ENCODE data around the gene RAB14. TPM values are rescaled to one million over a fixed set of nuclear protein-coding genes. Genes with fewer than 3 reads are reported as not detected.
"Not testable (repeated sequence)": the region's sequence is repeated elsewhere in the genome, so short reads cannot be mapped to it uniquely, and the experiment has no call there.

Gene RAB14
- polyA plus RNA-seq, 3 donors, result 14.1 to 31.0 (median 26.0) TPM

GRCh38 chr9:121179373-121179721 is 22.3 kb downstream of the RAB14 start:
- not testable (repeated sequence) for H3K27ac ChIP-seq (ENCODE audit: low read depth, low read length)
- WGBS, 3 donors, result 46 to 93% (median 86%) methylated on average over 1 of the region's 1 CpG

- 47 to 91% (median 85%) methylated on average over 6 of the region's 6 CpGs for WGBS, 3 donors
- H3K27ac ChIP-seq (ENCODE audit: low read depth, low read length), result no peak overlapping the region
Observed at GRCh38 chr9:121178676-121179372, 22.8 kb downstream of the RAB14 start.

- WGBS, 3 donors, result 92 to 96% (median 95%) methylated on average over 7 of the region's 7 CpGs
- H3K27ac ChIP-seq (ENCODE audit: low read depth, low read length), result no peak overlapping the region
Observed at GRCh38 chr9:121173501-121173900, 28.2 kb downstream of the RAB14 start.

- no peak overlapping the region for H3K27ac ChIP-seq (ENCODE audit: low read depth, low read length)
- WGBS, 3 donors, result 93 to 100% (median 98%) methylated on average over 1 of the region's 1 CpG
Observed at GRCh38 chr9:121172726-121173487, 28.8 kb downstream of the RAB14 start.

GRCh38 chr9:121171236-121171635 is 30.4 kb downstream of the RAB14 start:
- WGBS, 3 donors, result 82 to 89% (median 83%) methylated on average over 5 of the region's 5 CpGs
- no peak overlapping the region for H3K27ac ChIP-seq (ENCODE audit: low read depth, low read length)

GRCh38 chr9:121169094-121169601 is 32.5 kb downstream of the RAB14 start:
- no peak overlapping the region for H3K27ac ChIP-seq (ENCODE audit: low read depth, low read length)
- WGBS, 3 donors, result 63 to 74% (median 71%) methylated on average over 3 of the region's 3 CpGs

- H3K27ac ChIP-seq (ENCODE audit: low read depth, low read length), result no peak overlapping the region
- 85 to 95% (median 93%) methylated on average over 2 of the region's 2 CpGs for WGBS, 3 donors
Observed at GRCh38 chr9:121168052-121168451, 33.6 kb downstream of the RAB14 start.

- 53 to 82% (median 55%) methylated on average over 1 of the region's 1 CpG for WGBS, 3 donors
- no peak overlapping the region for H3K27ac ChIP-seq (ENCODE audit: low read depth, low read length)
Observed at GRCh38 chr9:121160025-121160424, 41.6 kb downstream of the RAB14 start.

- WGBS, 3 donors, result 93 to 97% (median 97%) methylated on average over 4 of the region's 4 CpGs
- H3K27ac ChIP-seq (ENCODE audit: low read depth, low read length), result no peak overlapping the region
Observed at GRCh38 chr9:121157939-121158338, 43.7 kb downstream of the RAB14 start.

GRCh38 chr9:121156263-121156731 is 45.4 kb downstream of the RAB14 start:
- no peak overlapping the region for H3K27ac ChIP-seq (ENCODE audit: low read depth, low read length)
- 61 to 67% (median 64%) methylated on average over 2 of the region's 2 CpGs for WGBS, 3 donors

GRCh38 chr9:121154782-121155181 is 46.9 kb downstream of the RAB14 start:
- no peak overlapping the region for H3K27ac ChIP-seq (ENCODE audit: low read depth, low read length)
- 94 to 96% (median 95%) methylated on average over 6 of the region's 6 CpGs for WGBS, 3 donors

GRCh38 chr9:121153642-121154041 is 48.0 kb downstream of the RAB14 start:
- H3K27ac ChIP-seq (ENCODE audit: low read depth, low read length), result no peak overlapping the region
- WGBS, 3 donors, result 67 to 84% (median 81%) methylated on average over 1 of the region's 1 CpG

- WGBS, 3 donors, result 57 to 69% (median 68%) methylated on average over 2 of the region's 2 CpGs
- no peak overlapping the region for H3K27ac ChIP-seq (ENCODE audit: low read depth, low read length)
Observed at GRCh38 chr9:121150188-121150587, 51.5 kb downstream of the RAB14 start.

- H3K27ac ChIP-seq (ENCODE audit: low read depth, low read length), result no peak overlapping the region
- 77 to 92% (median 89%) methylated on average over 2 of the region's 2 CpGs for WGBS, 3 donors
Observed at GRCh38 chr9:121144482-121144881, 57.2 kb downstream of the RAB14 start.

GRCh38 chr9:121143771-121144170 is 57.9 kb downstream of the RAB14 start:
- 93 to 99% (median 97%) methylated on average over 2 of the region's 2 CpGs for WGBS, 3 donors
- H3K27ac ChIP-seq (ENCODE audit: low read depth, low read length), result no peak overlapping the region

- no peak overlapping the region for H3K27ac ChIP-seq (ENCODE audit: low read depth, low read length)
- 54 to 90% (median 87%) methylated on average over 1 of the region's 1 CpG for WGBS, 3 donors
Observed at GRCh38 chr9:121141706-121142105, 60.0 kb downstream of the RAB14 start.

- no peak overlapping the region for H3K27ac ChIP-seq (ENCODE audit: low read depth, low read length)
- WGBS, 3 donors, result 89 to 95% (median 91%) methylated on average over 1 of the region's 1 CpG
Observed at GRCh38 chr9:121141306-121141705, 60.4 kb downstream of the RAB14 start.

- no peak overlapping the region for H3K27ac ChIP-seq (ENCODE audit: low read depth, low read length)
- WGBS, 3 donors, result 93 to 95% (median 93%) methylated on average over 1 of the region's 1 CpG
Observed at GRCh38 chr9:121140162-121140561, 61.5 kb downstream of the RAB14 start.

- H3K27ac ChIP-seq (ENCODE audit: low read depth, low read length), result no peak overlapping the region
- 79 to 90% (median 88%) methylated on average over 3 of the region's 3 CpGs for WGBS, 3 donors
Observed at GRCh38 chr9:121138973-121139372, 62.7 kb downstream of the RAB14 start.

- H3K27ac ChIP-seq (ENCODE audit: low read depth, low read length), result no peak overlapping the region
Observed at GRCh38 chr9:121138561-121138960, 63.1 kb downstream of the RAB14 start.

Measured in adipose tissue (tissue), 3 donors.